ENCODE data around the gene FAM216A.
A peak's percentile ranks its signal among the peaks of the same experiment; 100 is the strongest.

FAM216A gene

GRCh38 chr12:110501752-110502738, 33.4 kb downstream of the FAM216A start, which contains the start of the genes RAD9B and VPS29:
Gene RAD9B (plus strand): TSS chr12:110502331. CDS start chr12:110502338, 7 bp downstream.
Gene VPS29 (minus strand): TSS chr12:110502111. CDS start chr12:110502051, 60 bp downstream.
- peak; percentile 25; the same call in 1 of the 2 replicates for TF ChIP-seq SPI1 (IDR thresholded peaks at IDR 0.05; ENCODE audit: borderline replicate concordance, low read depth)
- TF ChIP-seq REST (IDR thresholded peaks at IDR 0.05; ENCODE audit: insufficient replicate concordance, low read depth) = peak; percentile 60
- TF ChIP-seq CTCF (IDR thresholded peaks at IDR 0.05; ENCODE audit: insufficient read depth, low read length) = no peak
- peak; percentile 96 for TF ChIP-seq POLR2AphosphoS5 (IDR thresholded peaks at IDR 0.05; ENCODE audit: low read depth)
- peak within 1 kb of the TSS; percentile 98 for H3K27ac ChIP-seq (replicated peaks)
- DNase-seq (ENCODE audit: low read depth in 1 of 2, low spot score in 1 of 2) = peak; percentile 99 to 100

GRCh38 chr12:110503432-110503831, 34.8 kb downstream of the FAM216A start:
- TF ChIP-seq SPI1 (IDR thresholded peaks at IDR 0.05; ENCODE audit: borderline replicate concordance, low read depth) (no peak), CTCF (IDR thresholded peaks at IDR 0.05; ENCODE audit: insufficient read depth, low read length) (no peak), GABPA (IDR thresholded peaks at IDR 0.05; ENCODE audit: low read depth) (no peak), REST (IDR thresholded peaks at IDR 0.05; ENCODE audit: insufficient replicate concordance, low read depth) (no peak), POLR2AphosphoS5 (IDR thresholded peaks at IDR 0.05; ENCODE audit: low read depth) (no peak)
- no peak for DNase-seq (ENCODE audit: low read depth in 1 of 2, low spot score in 1 of 2)
- no peak overlapping the region for H3K4me3 ChIP-seq (replicated peaks; ENCODE audit: insufficient read depth, low read length)
- H3K27ac ChIP-seq (replicated peaks) = no peak overlapping the region
- no peaks in the 10 kb centered on the region for H3K27me3 ChIP-seq (ENCODE audit: insufficient read depth, poor library complexity, severe bottlenecking)

More at GRCh38 chr12:110501752-110502738, 33.4 kb downstream of the FAM216A start, which contains the start of the genes RAD9B and VPS29:
- H3K27me3 ChIP-seq (ENCODE audit: insufficient read depth, poor library complexity, severe bottlenecking) = no peaks in the 10 kb centered on the region
- peak within 1 kb of the TSS; percentile 73 for H3K4me3 ChIP-seq (replicated peaks; ENCODE audit: insufficient read depth, low read length)

DNA sequence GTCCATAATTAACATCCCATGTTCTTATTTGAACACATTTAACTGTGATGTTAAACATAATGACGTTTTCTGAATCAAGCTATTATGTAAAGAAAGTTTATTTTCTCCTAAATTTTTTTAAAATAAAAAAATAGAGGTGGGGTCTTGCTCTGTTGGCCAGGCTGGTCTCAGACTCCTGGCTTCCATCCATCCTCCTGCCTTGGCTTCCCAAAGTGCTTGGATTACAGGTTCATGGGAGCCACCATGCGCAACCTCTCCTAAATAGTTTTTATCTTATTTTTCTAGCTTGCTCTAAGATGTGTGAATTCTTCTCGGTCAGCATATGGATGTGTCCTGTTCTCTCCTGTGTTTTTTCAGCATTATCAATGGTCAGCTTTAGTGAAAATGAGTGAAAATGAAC, 36.7 kb downstream of the FAM216A start:
- no peak for TF ChIP-seq SPI1 (IDR thresholded peaks at IDR 0.05; ENCODE audit: borderline replicate concordance, low read depth)
- no peak for TF ChIP-seq REST (IDR thresholded peaks at IDR 0.05; ENCODE audit: insufficient replicate concordance, low read depth)
- TF ChIP-seq CTCF (IDR thresholded peaks at IDR 0.05; ENCODE audit: insufficient read depth, low read length) = no peak
- TF ChIP-seq GABPA (IDR thresholded peaks at IDR 0.05; ENCODE audit: low read depth) = no peak
- no peak for TF ChIP-seq POLR2AphosphoS5 (IDR thresholded peaks at IDR 0.05; ENCODE audit: low read depth)
- Histone ChIP-seq H3K27ac (replicated peaks) (no peak overlapping the region), H3K27me3 (ENCODE audit: insufficient read depth, poor library complexity, severe bottlenecking) (no peaks in the 10 kb centered on the region), H3K4me3 (replicated peaks; ENCODE audit: insufficient read depth, low read length) (no peak overlapping the region)
- no peak for DNase-seq (ENCODE audit: low read depth in 1 of 2, low spot score in 1 of 2)

Data from HL-60 (cell line).